HG03460 (cell line): ENCODE data around the gene CNTD1.

Experiments
- ATAC-seq: cut with Tn5 transposase; IDR thresholded peaks from one replicate; pipeline ENCODE4 v1.9.1; 2021; ENCODE audit not compliant: unreplicated experiment

Gene CNTD1

GRCh38 chr17:42779304-42779935 is 19.2 kb upstream of the CNTD1 start:
- ATAC-seq, result no peak

- ATAC-seq, result no peak
These were observed 18.5 kb upstream of the CNTD1 start, which contains the start of gene WNK4 for GRCh38 chr17:42779936-42780850. TSS of gene WNK4 (plus strand) at chr17:42780610. CDS start at chr17:42780699, 89 bp downstream.

- ATAC-seq, result no peak
These were observed 17.6 kb upstream of the CNTD1 start for GRCh38 chr17:42780851-42781638.

GRCh38 chr17:42781639-42782165 is 17.0 kb upstream of the CNTD1 start:
- no peak for ATAC-seq

- ATAC-seq, result no peak
These were observed 16.2 kb upstream of the CNTD1 start for GRCh38 chr17:42782166-42783061.

- no peak for ATAC-seq
These were observed 15.4 kb upstream of the CNTD1 start for GRCh38 chr17:42783062-42783790.

GRCh38 chr17:42783791-42784138 is 14.9 kb upstream of the CNTD1 start:
- ATAC-seq, result no peak

GRCh38 chr17:42784409-42784808 is 14.3 kb upstream of the CNTD1 start:
- ATAC-seq, result no peak

- ATAC-seq, result no peak
These were observed 13.7 kb upstream of the CNTD1 start for GRCh38 chr17:42784811-42785592.

- no peak for ATAC-seq
These were observed 11.4 kb upstream of the CNTD1 start for GRCh38 chr17:42787266-42787665.

- ATAC-seq, result no peak
These were observed 6.7 kb upstream of the CNTD1 start for GRCh38 chr17:42791948-42792347.

- no peak for ATAC-seq
These were observed 6.1 kb upstream of the CNTD1 start for GRCh38 chr17:42792545-42792944.

GRCh38 chr17:42795061-42795460 is 3.6 kb upstream of the CNTD1 start:
- no peak for ATAC-seq

GRCh38 chr17:42795465-42795864 is 3.2 kb upstream of the CNTD1 start:
- no peak for ATAC-seq

GRCh38 chr17:42796066-42796758 is 2.4 kb upstream of the CNTD1 start:
- no peak for ATAC-seq

GRCh38 chr17:42797067-42798007 is 1.3 kb upstream of the CNTD1 start:
- ATAC-seq, result no peak

GRCh38 chr17:42798011-42798382 is 664 bp upstream of the CNTD1 start:
- no peak for ATAC-seq
